ENCODE data around the gene HRCT1.
"Not testable (repeated sequence)": the region's sequence is repeated elsewhere in the genome, so short reads cannot be mapped to it uniquely, and the experiment has no call there.

The HRCT1 gene

GRCh38 chr9:35905912-35906679, at the start of gene HRCT1:
TSS of gene HRCT1 (plus strand) at chr9:35906202. CDS start at chr9:35906288, 86 bp downstream.
- DNase-seq = no peak

GRCh38 chr9:35856206-35856605, 49.8 kb upstream of the HRCT1 start:
- DNase-seq = no peak

GRCh38 chr9:35856882-35857281, 49.1 kb upstream of the HRCT1 start:
- no peak for DNase-seq

- DNase-seq = no peak
Measured at GRCh38 chr9:35858458-35858857, 47.5 kb upstream of the HRCT1 start.

GRCh38 chr9:35859310-35859989, 46.6 kb upstream of the HRCT1 start:
- DNase-seq = no peak

GRCh38 chr9:35859990-35860339, 46.0 kb upstream of the HRCT1 start:
- DNase-seq = no peak

GRCh38 chr9:35861161-35861897, 44.7 kb upstream of the HRCT1 start:
- no peak for DNase-seq

GRCh38 chr9:35862328-35862727, 43.7 kb upstream of the HRCT1 start:
- DNase-seq = no peak

- DNase-seq = no peak
Measured at GRCh38 chr9:35863583-35863982, 42.4 kb upstream of the HRCT1 start.

- no peak for DNase-seq
Measured at GRCh38 chr9:35864695-35865255, 41.2 kb upstream of the HRCT1 start.

- DNase-seq = no peak
Measured at GRCh38 chr9:35867538-35867937, 38.5 kb upstream of the HRCT1 start.

GRCh38 chr9:35868933-35869332, 37.1 kb upstream of the HRCT1 start:
- DNase-seq = no peak

- no peak for DNase-seq
Measured at GRCh38 chr9:35869621-35870216, 36.3 kb upstream of the HRCT1 start.

GRCh38 chr9:35870351-35870923, 35.6 kb upstream of the HRCT1 start, which contains the start of gene OR13J1:
TSS of gene OR13J1 (minus strand) at chr9:35870401. CDS start at chr9:35870401, 0 bp downstream.
- DNase-seq = no peak

- DNase-seq = no peak
Measured at GRCh38 chr9:35871545-35871944, 34.5 kb upstream of the HRCT1 start.

GRCh38 chr9:35872505-35872904, 33.5 kb upstream of the HRCT1 start:
- no peak for DNase-seq

- peak; percentile 19 to 50 for DNase-seq
Measured at GRCh38 chr9:35882263-35882848, 23.6 kb upstream of the HRCT1 start.

GRCh38 chr9:35882996-35883395, 23.0 kb upstream of the HRCT1 start:
- no peak for DNase-seq

- not testable (repeated sequence) for DNase-seq
Measured at GRCh38 chr9:35884908-35885307, 21.1 kb upstream of the HRCT1 start.

- DNase-seq = peak; percentile 39 to 40
Measured at GRCh38 chr9:35891646-35892045, 14.4 kb upstream of the HRCT1 start.

- DNase-seq = no peak
Measured at GRCh38 chr9:35892051-35892450, 14.0 kb upstream of the HRCT1 start.

- no peak for DNase-seq
Measured at GRCh38 chr9:35896570-35896969, 9.4 kb upstream of the HRCT1 start.

Measured in Kasumi-1 (cell line).